SHP77 (cell line): ENCODE results near the gene ADARB1.
A peak's percentile ranks its signal among the peaks of the same experiment; 100 is the strongest.
"Not testable (repeated sequence)": the region's sequence is repeated elsewhere in the genome, so short reads cannot be mapped to it uniquely, and the experiment has no call there.

ENCODE experiments used
- DNase-seq, 2 experiments: peaks; one replicate each; lab custom pipeline; 2025; lab: John Stamatoyannopoulos, UW

The ADARB1 gene, protein sequence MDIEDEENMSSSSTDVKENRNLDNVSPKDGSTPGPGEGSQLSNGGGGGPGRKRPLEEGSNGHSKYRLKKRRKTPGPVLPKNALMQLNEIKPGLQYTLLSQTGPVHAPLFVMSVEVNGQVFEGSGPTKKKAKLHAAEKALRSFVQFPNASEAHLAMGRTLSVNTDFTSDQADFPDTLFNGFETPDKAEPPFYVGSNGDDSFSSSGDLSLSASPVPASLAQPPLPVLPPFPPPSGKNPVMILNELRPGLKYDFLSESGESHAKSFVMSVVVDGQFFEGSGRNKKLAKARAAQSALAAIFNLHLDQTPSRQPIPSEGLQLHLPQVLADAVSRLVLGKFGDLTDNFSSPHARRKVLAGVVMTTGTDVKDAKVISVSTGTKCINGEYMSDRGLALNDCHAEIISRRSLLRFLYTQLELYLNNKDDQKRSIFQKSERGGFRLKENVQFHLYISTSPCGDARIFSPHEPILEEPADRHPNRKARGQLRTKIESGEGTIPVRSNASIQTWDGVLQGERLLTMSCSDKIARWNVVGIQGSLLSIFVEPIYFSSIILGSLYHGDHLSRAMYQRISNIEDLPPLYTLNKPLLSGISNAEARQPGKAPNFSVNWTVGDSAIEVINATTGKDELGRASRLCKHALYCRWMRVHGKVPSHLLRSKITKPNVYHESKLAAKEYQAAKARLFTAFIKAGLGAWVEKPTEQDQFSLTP

GRCh38 chr21:45074048-45074817 lies at the start of gene ADARB1:
ADARB1 (plus strand) TSS chr21:45074580; CDS start chr21:45171657, 97,077 bp downstream.
- DNase-seq = peak; percentile 25 to 59

GRCh38 chr21:45026066-45026745 lies 48.2 kb upstream of the ADARB1 start:
- no peak for DNase-seq

GRCh38 chr21:45026826-45027225 lies 47.6 kb upstream of the ADARB1 start:
- no peak for DNase-seq

DNA sequence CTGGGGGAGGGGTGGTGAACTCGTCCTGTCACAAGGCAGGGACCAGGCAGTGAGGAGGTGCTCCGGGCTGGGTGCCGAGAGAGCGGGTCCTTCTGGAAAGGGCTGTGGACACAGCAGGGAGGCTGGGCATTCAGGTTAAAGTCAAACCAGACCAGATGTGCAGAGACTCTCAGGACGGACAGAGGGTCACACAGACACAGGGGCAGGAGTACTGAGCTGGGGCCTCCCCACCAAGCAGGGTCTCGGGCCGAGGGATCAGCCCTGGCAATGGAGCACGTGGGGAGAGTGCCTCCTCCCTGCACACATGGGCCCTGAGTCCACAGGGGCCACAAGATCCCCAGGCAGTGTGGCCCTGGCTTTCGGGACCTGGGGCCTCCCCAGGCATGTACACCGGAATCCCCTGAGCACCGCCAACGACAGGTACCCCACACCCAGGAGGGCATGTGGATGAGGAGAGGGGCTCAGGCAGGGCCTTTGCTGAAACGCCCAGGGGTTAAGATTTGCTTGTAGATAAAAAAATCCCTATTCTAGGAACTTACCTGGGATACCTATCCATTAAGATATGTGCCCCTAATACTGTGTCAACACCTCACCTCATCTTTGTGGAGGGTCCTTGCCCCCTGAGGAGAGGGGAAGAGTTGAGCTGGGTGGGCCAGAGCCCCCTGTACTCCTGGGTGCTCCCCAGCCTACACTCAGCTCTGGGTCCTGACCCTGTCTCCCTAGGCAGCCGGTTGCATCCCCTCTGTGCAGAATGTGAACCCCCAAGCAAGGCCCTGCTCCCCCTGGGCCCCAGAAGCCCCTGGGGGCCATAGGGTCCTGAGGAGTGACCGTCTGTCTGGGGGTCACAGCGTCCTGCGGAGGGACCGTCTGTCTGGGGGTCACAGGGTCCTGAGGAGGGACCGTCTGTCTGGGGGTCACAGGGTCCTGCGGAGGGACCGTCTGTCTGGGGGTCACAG lies 46.9 kb upstream of the ADARB1 start:
- no peak for DNase-seq

DNA sequence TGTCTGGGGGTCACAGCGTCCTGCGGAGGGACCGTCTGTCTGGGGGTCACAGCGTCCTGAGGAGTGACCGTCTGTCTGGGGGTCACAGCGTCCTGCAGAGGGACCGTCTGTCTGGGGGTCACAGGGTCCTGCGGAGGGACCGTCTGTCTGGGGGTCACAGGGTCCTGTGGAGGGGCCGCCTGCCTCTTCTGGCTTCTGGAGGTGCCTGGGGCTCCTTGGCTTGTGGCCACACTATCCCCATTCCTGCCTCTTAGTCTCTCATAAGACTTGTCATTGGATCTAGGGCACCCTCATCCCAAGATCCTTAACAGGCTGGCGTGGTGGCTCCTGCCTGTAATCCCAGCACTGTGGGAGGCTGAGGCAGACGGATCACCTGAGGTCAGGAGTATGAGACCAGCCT lies 45.7 kb upstream of the ADARB1 start:
- DNase-seq = not testable (repeated sequence)

GRCh38 chr21:45029298-45029947 lies 45.0 kb upstream of the ADARB1 start:
- peak; percentile 30 to 57 for DNase-seq

DNA sequence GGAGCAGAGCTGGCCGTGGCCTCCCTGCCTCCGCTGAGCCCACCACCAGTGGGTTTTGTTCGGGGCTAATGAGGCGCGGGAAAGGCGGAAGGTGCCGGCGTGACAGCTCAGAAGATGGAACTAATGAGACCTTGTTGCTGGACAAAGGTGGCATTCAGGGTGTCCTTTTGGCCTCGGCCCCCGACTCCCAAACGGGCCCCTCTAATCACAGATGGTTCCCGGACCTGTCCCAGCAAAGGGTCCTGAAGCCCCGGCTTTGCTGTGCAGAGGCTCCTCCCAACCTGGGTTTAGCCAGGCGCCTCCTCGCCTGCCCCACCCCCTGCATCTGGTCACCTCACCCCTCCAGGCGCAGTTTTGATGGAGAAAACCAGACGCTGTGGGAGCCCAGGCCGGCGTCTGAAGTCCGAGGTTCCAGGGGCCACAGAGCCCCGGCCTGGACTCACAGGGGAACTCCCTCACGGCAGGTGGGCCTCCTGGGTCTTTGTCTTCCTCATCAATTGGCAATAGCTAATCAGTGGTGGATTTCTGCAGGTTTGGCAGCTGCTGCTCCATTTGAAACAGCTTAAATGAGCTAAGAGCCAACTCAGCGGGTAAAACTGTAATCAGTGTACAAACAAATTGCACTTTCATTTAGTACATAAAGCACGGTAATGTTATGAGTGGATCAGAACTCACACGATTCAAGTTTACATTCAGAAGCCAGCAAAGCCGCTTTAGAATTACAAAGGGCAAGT lies 44.3 kb upstream of the ADARB1 start:
- no peak for DNase-seq

DNA sequence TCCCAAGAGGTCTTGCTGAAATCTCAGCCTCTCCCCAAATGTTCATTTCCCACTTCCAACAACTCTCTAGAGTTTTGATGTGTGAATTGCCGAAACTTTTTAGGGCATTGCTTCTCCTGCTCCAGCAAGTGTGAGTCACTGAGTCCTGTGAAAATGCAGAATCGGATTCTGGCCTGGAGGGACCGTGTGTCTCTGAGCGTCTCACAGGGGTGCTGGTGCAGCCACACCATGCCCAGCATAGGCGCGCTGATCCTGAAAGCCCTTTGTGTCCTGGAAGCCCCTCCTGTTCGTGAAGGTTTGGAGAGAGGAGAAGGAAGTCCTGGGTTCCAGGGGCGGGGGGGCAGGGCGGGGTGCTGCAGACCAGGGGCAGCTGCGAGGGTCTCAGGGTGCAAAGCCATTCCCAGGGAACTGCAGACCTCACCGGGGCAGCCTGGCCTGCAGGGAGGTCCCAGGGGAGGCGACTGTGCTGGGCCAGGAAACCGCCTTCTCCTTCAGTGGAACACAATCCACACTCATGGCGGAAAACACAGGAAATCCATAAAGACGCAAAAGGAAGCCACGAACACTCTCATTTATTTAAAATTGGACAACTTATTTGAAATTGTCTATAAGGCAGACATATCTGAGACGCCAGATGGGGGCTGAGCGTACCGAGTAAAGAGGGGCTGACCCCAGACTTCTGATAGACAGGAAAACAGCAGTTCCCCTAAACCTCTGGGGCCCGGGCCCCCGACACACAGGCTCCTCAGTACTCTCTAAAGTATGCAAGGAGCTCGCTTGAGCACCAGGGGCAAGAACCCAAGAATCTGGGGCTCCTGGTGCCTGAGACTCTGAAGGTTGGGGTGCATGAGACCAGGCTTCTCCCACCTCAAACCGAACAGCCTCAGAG lies 43.5 kb upstream of the ADARB1 start:
- no peak for DNase-seq

- DNase-seq = no peak
Observed at GRCh38 chr21:45031571-45032191, 42.7 kb upstream of the ADARB1 start.

- DNase-seq = no peak
Observed at GRCh38 chr21:45032332-45032731, 42.0 kb upstream of the ADARB1 start.

GRCh38 chr21:45032977-45033710 lies 41.2 kb upstream of the ADARB1 start:
- no peak for DNase-seq

GRCh38 chr21:45033791-45034555 lies 40.4 kb upstream of the ADARB1 start:
- DNase-seq = no peak

GRCh38 chr21:45034556-45035476 lies 39.6 kb upstream of the ADARB1 start:
- no peak for DNase-seq

- DNase-seq = no peak
Observed at GRCh38 chr21:45035477-45035848, 38.9 kb upstream of the ADARB1 start.

DNA sequence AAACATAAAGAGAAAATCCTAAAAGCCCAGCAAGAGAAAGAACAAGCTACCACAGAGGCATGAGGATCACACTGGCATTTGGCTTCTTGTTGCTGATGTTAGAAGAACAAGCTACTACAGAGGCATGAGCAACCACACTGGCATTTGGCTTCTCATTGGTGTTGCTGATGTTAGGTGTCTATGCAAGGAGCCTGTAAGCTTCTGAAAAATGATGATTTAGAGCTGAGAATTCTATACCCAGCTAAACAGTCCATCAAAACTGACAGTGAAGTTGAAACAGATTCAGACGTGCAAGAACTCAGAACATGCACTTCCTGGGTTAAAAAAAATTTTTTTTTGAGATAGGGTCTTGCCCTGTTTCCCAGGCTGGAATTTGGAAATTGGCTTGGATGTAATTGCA lies 37.8 kb upstream of the ADARB1 start:
- DNase-seq = no peak

- no peak for DNase-seq
Observed at GRCh38 chr21:45037986-45038385, 36.4 kb upstream of the ADARB1 start.
